Stimulated activated CD8-positive, alpha-beta memory T cell treated with anti-CD3 and anti-CD28 coated beads, Interleukin-2, amount 100 ng/mL, for 48 hours (primary cell): ENCODE measurements around the gene TAL2.

Experiments used
- DNase-seq, 2 donors: peaks; one replicate each; pipeline ENCODE4 v3.0.0-alpha.2; 2020; ENCODE audit warnings: low read depth in 2 of 2

Gene TAL2

GRCh38 chr9:105706156-105706555, 43.9 kb downstream of the TAL2 start:
- DNase-seq = no peak

- DNase-seq = no peak
Observed at GRCh38 chr9:105708405-105708804, 46.1 kb downstream of the TAL2 start.

- DNase-seq = no peak
Observed at GRCh38 chr9:105710638-105711037, 48.4 kb downstream of the TAL2 start.

GRCh38 chr9:105711867-105712266, 49.6 kb downstream of the TAL2 start:
- DNase-seq = no peak

GRCh38 chr9:105712297-105712696, 50.0 kb downstream of the TAL2 start:
- DNase-seq = no peak
